GM12873 (cell line): Measurements from ENCODE around the gene KMO.

Experiments used
- CTCF ChIP-seq: IDR thresholded peaks from 2 replicates; pipeline ENCODE4 v1.5.1; 2012; ENCODE audit warnings: low read depth, mild to moderate bottlenecking, moderate library complexity, low read length, control low read depth; ENCODE audit not compliant: insufficient read depth; ENCODE audit errors: missing control alignments

KMO gene

DNA sequence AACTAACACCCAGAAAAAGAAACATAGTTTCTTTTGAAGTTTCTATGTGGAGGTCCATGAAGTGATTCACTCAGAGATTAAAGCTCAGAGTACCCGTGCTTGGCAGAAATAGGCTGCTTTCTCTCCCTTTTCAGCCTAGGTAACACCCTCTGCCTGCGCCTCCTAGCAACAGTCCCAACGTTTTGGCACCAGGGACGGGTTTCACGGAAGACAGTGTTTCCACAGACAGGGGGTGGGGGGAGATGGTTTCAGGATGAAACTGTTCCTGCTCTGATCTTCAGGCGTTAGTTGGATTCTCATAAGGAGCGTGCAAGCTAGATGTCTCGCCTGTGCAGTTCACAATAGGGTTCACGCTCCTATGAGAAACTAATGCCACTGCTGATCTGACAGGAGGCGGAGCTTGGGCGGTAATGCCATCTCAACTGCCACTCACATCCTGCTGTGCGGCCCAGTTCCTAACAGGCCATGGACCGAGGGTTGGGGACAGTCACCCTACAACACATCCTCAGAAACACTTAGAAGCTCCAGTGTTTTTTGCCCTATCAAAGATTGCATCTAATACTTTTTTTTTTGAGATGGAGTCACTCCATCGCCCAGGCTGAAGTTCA is 54.8 kb downstream of the KMO start:
- no peak for TF ChIP-seq CTCF

- no peak for TF ChIP-seq CTCF
Measured at GRCh38 chr1:241589521-241589920, 57.3 kb downstream of the KMO start.

DNA sequence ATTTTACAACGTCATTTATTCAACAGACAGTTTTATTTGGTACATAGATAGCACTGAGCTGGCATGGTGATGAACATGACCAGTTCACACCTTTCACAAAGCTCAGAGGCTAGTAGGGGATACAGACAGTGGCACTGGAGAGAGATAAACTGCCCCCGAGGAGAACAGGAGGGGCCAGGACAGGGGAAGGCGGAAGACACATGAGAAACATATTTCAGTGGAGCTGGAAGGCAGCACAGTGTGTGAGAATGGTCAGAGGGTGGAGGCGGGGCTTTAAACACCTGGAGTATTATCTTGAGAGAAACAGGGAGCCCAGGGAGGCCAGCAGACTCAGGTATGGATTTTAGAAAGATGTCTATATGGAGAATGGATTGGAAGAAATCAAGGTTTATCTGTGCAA is 58.5 kb downstream of the KMO start:
- TF ChIP-seq CTCF: no peak

DNA sequence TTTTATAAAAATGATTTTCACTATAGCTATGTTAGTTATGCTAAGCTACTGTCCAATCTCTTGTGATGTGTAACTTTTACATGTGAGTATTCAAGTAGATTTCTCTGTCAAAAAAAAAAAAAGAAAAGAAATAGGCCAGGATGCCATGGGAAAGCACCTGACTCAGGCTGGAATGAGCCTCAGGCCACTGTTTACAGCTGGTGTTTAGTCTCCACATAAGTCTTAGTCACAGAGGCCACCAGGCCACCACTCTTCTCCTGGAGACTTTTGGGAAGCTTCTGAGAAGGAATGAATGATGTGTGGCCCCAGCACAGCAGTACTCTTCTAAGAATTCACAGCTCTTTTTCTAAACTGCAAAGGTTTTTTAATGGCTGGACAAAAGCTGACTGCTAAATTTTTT is 59.1 kb downstream of the KMO start:
- no peak for TF ChIP-seq CTCF

DNA sequence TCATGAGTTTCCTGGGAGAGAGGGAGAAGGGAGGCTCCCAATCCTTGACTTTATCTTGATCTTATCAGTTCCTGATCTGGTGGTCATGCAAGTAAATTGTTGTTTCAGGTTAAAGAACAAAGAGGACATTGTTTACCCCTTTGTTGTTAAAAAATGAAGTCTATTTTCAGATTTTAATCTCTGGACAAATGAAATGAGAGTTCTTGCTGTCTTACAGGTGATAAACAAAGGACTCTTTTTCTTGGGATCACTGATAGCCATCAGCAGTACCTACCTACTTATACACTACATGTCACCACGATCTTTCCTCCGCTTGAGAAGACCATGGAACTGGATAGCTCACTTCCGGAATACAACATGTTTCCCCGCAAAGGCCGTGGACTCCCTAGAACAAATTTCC is 59.6 kb downstream of the KMO start:
- no peak for TF ChIP-seq CTCF

- TF ChIP-seq CTCF: no peak
Measured at GRCh38 chr1:241592273-241592958, 60.2 kb downstream of the KMO start.

DNA sequence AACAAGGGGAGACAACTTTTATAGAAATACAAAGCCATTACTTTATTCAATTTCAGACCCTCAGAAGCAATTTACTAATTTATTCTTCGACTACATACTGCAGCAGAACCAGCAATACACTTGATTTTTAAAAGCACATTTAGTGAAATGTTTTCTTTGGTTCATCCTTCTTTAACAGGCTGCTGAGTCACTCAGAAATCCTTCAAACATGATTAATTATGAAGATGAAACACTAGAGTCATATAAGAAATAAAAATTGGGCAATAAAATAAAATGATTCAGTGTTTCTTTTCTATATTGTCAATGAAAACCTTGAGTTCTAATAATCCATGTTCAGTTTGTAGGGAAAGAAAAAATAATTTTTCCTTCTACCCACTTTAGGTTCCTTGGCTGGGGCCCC is 61.0 kb downstream of the KMO start:
- TF ChIP-seq CTCF: no peak
